ENCODE results near the gene SLCO2A1.

SLCO2A1 gene

GRCh38 chr3:133988631-133989161, 41.0 kb downstream of the SLCO2A1 start:
- H2AFZ ChIP-seq (ENCODE audit: low read depth, low read length, severe bottlenecking) = no peak overlapping the region

GRCh38 chr3:133987948-133988484, 41.7 kb downstream of the SLCO2A1 start:
- Histone ChIP-seq H3K4me3 (ENCODE audit: insufficient read depth, low read length, poor library complexity, severe bottlenecking) (no peak overlapping the region), H3K27ac (ENCODE audit: low read depth, low read length) (no peak overlapping the region), H4K20me1 (ENCODE audit: low read depth, low read length) (no peaks in the 10 kb centered on the region), H3F3A (ENCODE audit: insufficient read depth) (no peaks in the 10 kb centered on the region), H3K27me3 (ENCODE audit: low read length) (no peaks in the 10 kb centered on the region), H3K9me3 (ENCODE audit: insufficient read depth, low read length) (no peaks in the 10 kb centered on the region), H3K79me2 (ENCODE audit: insufficient read depth, low read length) (no peaks in the 10 kb centered on the region), H3K4me2 (ENCODE audit: low read depth, low read length, poor library complexity, severe bottlenecking) (no peak overlapping the region), H3K36me3 (ENCODE audit: low read length) (no peaks in the 10 kb centered on the region), H3K9ac (ENCODE audit: low read length) (no peak overlapping the region), H2AFZ (ENCODE audit: low read depth, low read length, severe bottlenecking) (no peak overlapping the region), H3K9me2 (replicated peaks; ENCODE audit: insufficient read depth, low read length) (no peaks in the 10 kb centered on the region)
- TF ChIP-seq EZH2phosphoT487 (conservative IDR thresholded peaks at IDR 0.05; ENCODE audit: low read length) (no peak), CTCF (IDR thresholded peaks at IDR 0.05; ENCODE audit: insufficient read depth, low read length, poor library complexity, severe bottlenecking) (no peak)

More at GRCh38 chr3:133988631-133989161, 41.0 kb downstream of the SLCO2A1 start:
- Histone ChIP-seq H3K79me2 (ENCODE audit: insufficient read depth, low read length) (no peaks in the 10 kb centered on the region), H3F3A (ENCODE audit: insufficient read depth) (no peaks in the 10 kb centered on the region), H3K9me3 (ENCODE audit: insufficient read depth, low read length) (no peaks in the 10 kb centered on the region), H3K4me3 (ENCODE audit: insufficient read depth, low read length, poor library complexity, severe bottlenecking) (no peak overlapping the region), H3K27ac (ENCODE audit: low read depth, low read length) (no peak overlapping the region), H3K9me2 (replicated peaks; ENCODE audit: insufficient read depth, low read length) (no peaks in the 10 kb centered on the region), H4K20me1 (ENCODE audit: low read depth, low read length) (no peaks in the 10 kb centered on the region), H3K36me3 (ENCODE audit: low read length) (no peaks in the 10 kb centered on the region), H3K27me3 (ENCODE audit: low read length) (no peaks in the 10 kb centered on the region), H3K9ac (ENCODE audit: low read length) (no peak overlapping the region), H3K4me2 (ENCODE audit: low read depth, low read length, poor library complexity, severe bottlenecking) (no peak overlapping the region)
- TF ChIP-seq CTCF (IDR thresholded peaks at IDR 0.05; ENCODE audit: insufficient read depth, low read length, poor library complexity, severe bottlenecking) = no peak
- no peak for TF ChIP-seq EZH2phosphoT487 (conservative IDR thresholded peaks at IDR 0.05; ENCODE audit: low read length)

GRCh38 chr3:133987136-133987535, 42.6 kb downstream of the SLCO2A1 start:
- Histone ChIP-seq H2AFZ (ENCODE audit: low read depth, low read length, severe bottlenecking) (no peak overlapping the region), H3K27ac (ENCODE audit: low read depth, low read length) (no peak overlapping the region), H3K9me3 (ENCODE audit: insufficient read depth, low read length) (no peaks in the 10 kb centered on the region), H3K27me3 (ENCODE audit: low read length) (no peaks in the 10 kb centered on the region), H3K4me2 (ENCODE audit: low read depth, low read length, poor library complexity, severe bottlenecking) (no peak overlapping the region), H3K4me3 (ENCODE audit: insufficient read depth, low read length, poor library complexity, severe bottlenecking) (no peak overlapping the region), H3K36me3 (ENCODE audit: low read length) (no peaks in the 10 kb centered on the region), H3K79me2 (ENCODE audit: insufficient read depth, low read length) (no peaks in the 10 kb centered on the region), H3K9ac (ENCODE audit: low read length) (no peak overlapping the region), H4K20me1 (ENCODE audit: low read depth, low read length) (no peaks in the 10 kb centered on the region), H3K9me2 (replicated peaks; ENCODE audit: insufficient read depth, low read length) (no peaks in the 10 kb centered on the region), H3F3A (ENCODE audit: insufficient read depth) (no peaks in the 10 kb centered on the region)
- TF ChIP-seq EZH2phosphoT487 (conservative IDR thresholded peaks at IDR 0.05; ENCODE audit: low read length) = no peak
- no peak for TF ChIP-seq CTCF (IDR thresholded peaks at IDR 0.05; ENCODE audit: insufficient read depth, low read length, poor library complexity, severe bottlenecking)

Data from SU-DHL-6 (cell line).